ENCODE data around the gene SH3BP5. TPM values are rescaled to one million over a fixed set of nuclear protein-coding genes. Genes with fewer than 3 reads are reported as not detected.

SH3BP5 gene
- total and polyA plus RNA-seq, 4 donors = 56.3 to 113 (median 89.2) TPM

DNA sequence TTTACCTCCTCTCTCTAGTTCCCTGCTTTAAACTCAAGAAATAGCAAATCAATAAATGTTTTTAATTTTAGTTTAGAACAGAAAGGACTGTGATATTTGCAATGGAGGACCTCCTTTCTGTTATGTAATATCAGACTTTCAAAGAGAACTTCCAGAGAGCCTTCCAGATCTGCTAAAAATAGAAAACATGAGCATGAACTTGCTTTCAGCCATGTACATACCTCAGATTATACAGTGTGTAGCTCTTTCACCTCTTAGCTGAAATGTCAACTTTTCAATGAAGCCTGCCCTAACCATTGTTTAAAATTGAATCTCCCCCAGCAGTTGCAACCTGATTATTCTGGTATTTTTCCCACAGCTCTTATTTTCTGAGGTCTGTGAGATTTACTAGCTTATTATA is 113.7 kb downstream of the SH3BP5 start:
- Histone ChIP-seq H3K9me3 (ENCODE audit: control insufficient read depth, insufficient read depth, low read length) (no peaks in the 10 kb centered on the region), H3K4me3 (ENCODE audit: low read depth, low read length) (no peak overlapping the region), H3K27ac (ENCODE audit: low read depth, low read length) (no peak overlapping the region), H3K27me3 (ENCODE audit: control insufficient read depth, insufficient read depth, low read length) (no peaks in the 10 kb centered on the region), H3K36me3 (ENCODE audit: control insufficient read depth, insufficient read depth, low read length) (peaks cover 30% of the 10 kb centered on the region), H3K4me1 (ENCODE audit: control insufficient read depth, insufficient read depth, low read length) (no peaks in the 10 kb centered on the region)
- DNase-seq (ENCODE audit: low read depth in 4 of 6, low spot score in 6 of 6) = no peak

DNA sequence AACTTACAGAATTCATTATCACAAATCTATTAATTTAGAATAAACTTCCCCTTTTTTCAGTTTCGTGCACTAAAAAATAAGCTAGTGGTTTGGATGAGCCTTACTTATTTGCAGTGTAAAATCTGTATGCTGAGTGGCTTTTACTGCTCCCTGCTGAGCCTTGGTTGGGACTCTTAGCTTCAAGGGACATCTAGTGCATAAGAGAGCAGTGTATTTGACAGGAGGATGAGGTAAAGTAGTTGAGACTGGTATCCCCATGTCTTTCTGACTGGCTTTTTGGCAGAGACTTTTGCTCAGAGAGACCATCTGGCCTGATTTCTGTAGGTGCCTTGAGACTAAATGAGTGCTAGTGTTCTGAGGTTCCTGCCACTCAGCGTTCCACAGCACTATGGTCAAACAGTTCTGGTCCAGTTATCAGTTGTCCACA is 114.5 kb downstream of the SH3BP5 start:
- Histone ChIP-seq H3K9me3 (ENCODE audit: control insufficient read depth, insufficient read depth, low read length) (no peaks in the 10 kb centered on the region), H3K36me3 (ENCODE audit: control insufficient read depth, insufficient read depth, low read length) (peaks cover 30% of the 10 kb centered on the region)
- no peak for DNase-seq (ENCODE audit: low read depth in 4 of 6, low spot score in 6 of 6)

DNA sequence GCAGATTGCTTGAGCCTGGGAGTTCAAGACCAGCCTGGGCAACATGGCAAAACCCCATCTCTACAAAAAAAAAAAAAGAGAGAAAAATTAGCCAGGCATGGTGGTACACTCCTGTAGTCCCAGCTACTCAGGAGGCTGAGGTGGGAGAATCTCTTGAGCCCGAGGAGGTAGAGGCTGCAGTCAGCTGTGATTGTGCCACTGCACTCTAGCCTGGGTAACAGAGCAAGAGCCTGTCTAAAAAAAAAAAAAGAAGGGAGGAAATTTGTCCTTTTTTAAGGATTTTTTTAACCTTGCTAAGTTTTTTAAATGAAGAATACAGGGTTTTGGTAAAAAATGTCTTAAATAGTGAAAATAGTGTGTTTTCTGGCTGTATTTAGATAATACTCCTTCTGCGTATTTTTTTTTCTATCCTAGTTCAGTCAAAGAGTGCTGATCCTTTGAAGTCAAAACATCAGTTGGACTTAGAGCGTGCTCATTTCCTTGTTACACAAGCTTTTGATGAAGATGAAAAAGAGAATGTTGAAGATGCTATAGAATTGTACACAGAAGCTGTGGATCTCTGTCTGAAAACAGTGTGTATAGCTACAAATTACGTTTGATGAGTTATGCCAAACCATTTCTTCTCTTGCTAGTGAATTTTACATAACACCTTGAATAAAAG is 115.2 kb downstream of the SH3BP5 start:
- no peak overlapping the region for H3K4me3 ChIP-seq (ENCODE audit: low read depth, low read length)
- no peak overlapping the region for H3K27ac ChIP-seq (ENCODE audit: low read depth, low read length)
- H3K9me3 ChIP-seq (ENCODE audit: control insufficient read depth, insufficient read depth, low read length) = no peaks in the 10 kb centered on the region
- WGBS (ENCODE audit: insufficient coverage) = 100% methylated on average over 1 of the region's 4 CpGs
- DNase-seq (ENCODE audit: low read depth in 4 of 6, low spot score in 6 of 6) = no peak
- peaks cover 30% of the 10 kb centered on the region for H3K36me3 ChIP-seq (ENCODE audit: control insufficient read depth, insufficient read depth, low read length)
- no peaks in the 10 kb centered on the region for H3K27me3 ChIP-seq (ENCODE audit: control insufficient read depth, insufficient read depth, low read length)
- H3K4me1 ChIP-seq (ENCODE audit: control insufficient read depth, insufficient read depth, low read length) = no peaks in the 10 kb centered on the region

More for the DNA sequence above, 114.5 kb downstream of the SH3BP5 start:
- no CpG with 5 or more reads among the region's 2 CpGs for WGBS (ENCODE audit: insufficient coverage)
- no peaks in the 10 kb centered on the region for H3K27me3 ChIP-seq (ENCODE audit: control insufficient read depth, insufficient read depth, low read length)
- no peak overlapping the region for H3K27ac ChIP-seq (ENCODE audit: low read depth, low read length)
- H3K4me1 ChIP-seq (ENCODE audit: control insufficient read depth, insufficient read depth, low read length) = no peaks in the 10 kb centered on the region
- H3K4me3 ChIP-seq (ENCODE audit: low read depth, low read length) = no peak overlapping the region

DNA sequence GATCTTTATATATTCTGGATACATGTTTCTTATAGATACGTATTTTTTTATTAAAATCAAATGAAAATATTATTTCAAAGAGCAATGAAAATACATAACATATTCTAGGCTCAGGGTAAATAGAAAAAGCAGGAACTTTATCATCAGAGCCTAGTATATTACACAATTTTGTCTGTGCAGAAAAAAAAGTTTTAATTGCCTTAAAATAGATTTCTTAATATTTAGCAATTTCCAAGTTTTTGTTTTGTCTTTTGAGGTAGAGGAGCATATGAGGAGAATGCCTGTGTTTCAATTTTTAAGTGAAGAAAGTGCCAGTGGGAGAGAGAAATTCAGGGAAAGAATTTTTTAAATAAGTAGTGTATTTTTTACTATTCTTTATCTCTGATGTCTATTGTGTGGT is 115.9 kb downstream of the SH3BP5 start:
- no peak for DNase-seq (ENCODE audit: low read depth in 4 of 6, low spot score in 6 of 6)
- no CpG with 5 or more reads among the region's 1 CpG for WGBS (ENCODE audit: insufficient coverage)
- no peaks in the 10 kb centered on the region for H3K4me1 ChIP-seq (ENCODE audit: control insufficient read depth, insufficient read depth, low read length)
- H3K27ac ChIP-seq (ENCODE audit: low read depth, low read length) = no peak overlapping the region
- no peaks in the 10 kb centered on the region for H3K9me3 ChIP-seq (ENCODE audit: control insufficient read depth, insufficient read depth, low read length)
- H3K4me3 ChIP-seq (ENCODE audit: low read depth, low read length) = no peak overlapping the region
- H3K27me3 ChIP-seq (ENCODE audit: control insufficient read depth, insufficient read depth, low read length) = no peaks in the 10 kb centered on the region
- peaks cover 23% of the 10 kb centered on the region for H3K36me3 ChIP-seq (ENCODE audit: control insufficient read depth, insufficient read depth, low read length)

DNA sequence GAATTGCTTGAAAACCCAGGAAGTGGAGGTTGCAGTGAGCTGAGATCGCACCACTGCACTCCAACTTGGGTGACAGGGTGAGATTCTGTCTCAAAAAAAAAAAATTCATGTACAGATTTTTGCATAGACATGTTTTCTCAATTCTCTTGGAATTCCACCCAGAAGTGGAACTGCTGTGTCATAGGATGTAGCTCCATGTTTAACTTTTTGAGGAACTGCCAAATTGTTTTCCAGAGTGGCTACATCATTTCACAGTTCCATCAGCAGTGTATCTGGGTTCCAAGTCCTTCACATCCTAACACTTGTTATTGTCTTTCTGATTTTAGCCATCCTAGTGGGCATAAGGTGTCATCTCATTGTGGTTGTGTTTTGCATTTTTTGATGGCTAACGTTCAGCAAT is 116.4 kb downstream of the SH3BP5 start:
- H3K27me3 ChIP-seq (ENCODE audit: control insufficient read depth, insufficient read depth, low read length) = no peaks in the 10 kb centered on the region
- peaks cover 19% of the 10 kb centered on the region for H3K36me3 ChIP-seq (ENCODE audit: control insufficient read depth, insufficient read depth, low read length)

DNA sequence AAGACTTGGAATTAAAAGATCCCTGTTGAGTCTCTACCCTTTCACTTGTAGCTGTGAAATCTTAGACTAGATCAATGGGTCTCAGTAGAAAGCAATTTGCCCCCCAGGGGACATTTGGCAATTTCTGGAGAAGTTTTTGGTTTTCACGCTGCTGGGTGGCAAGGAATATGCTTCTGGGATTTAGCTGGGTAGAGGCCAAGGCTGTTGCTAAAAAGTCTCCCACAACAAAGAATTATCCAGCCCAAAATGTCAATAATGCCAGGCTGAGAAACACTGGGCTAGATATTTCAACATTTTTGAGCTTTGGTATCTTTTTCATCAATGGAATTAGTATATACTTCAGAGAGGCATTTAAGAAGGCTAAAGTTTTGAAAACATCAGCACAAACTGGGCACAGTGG is 117.6 kb downstream of the SH3BP5 start:
- no peaks in the 10 kb centered on the region for H3K4me1 ChIP-seq (ENCODE audit: control insufficient read depth, insufficient read depth, low read length)
- no CpG with 5 or more reads among the region's 1 CpG for WGBS (ENCODE audit: insufficient coverage)
- no peaks in the 10 kb centered on the region for H3K9me3 ChIP-seq (ENCODE audit: control insufficient read depth, insufficient read depth, low read length)
- H3K27ac ChIP-seq (ENCODE audit: low read depth, low read length) = no peak overlapping the region
- no peak for DNase-seq (ENCODE audit: low read depth in 4 of 6, low spot score in 6 of 6)
- peaks cover 16% of the 10 kb centered on the region for H3K36me3 ChIP-seq (ENCODE audit: control insufficient read depth, insufficient read depth, low read length)
- no peak overlapping the region for H3K4me3 ChIP-seq (ENCODE audit: low read depth, low read length)
- H3K27me3 ChIP-seq (ENCODE audit: control insufficient read depth, insufficient read depth, low read length) = no peaks in the 10 kb centered on the region

More for the DNA sequence above, 116.4 kb downstream of the SH3BP5 start:
- no peak overlapping the region for H3K27ac ChIP-seq (ENCODE audit: low read depth, low read length)
- no CpG with 5 or more reads among the region's 2 CpGs for WGBS (ENCODE audit: insufficient coverage)
- no peaks in the 10 kb centered on the region for H3K9me3 ChIP-seq (ENCODE audit: control insufficient read depth, insufficient read depth, low read length)
- no peak for DNase-seq (ENCODE audit: low read depth in 4 of 6, low spot score in 6 of 6)
- no peaks in the 10 kb centered on the region for H3K4me1 ChIP-seq (ENCODE audit: control insufficient read depth, insufficient read depth, low read length)
- no peak overlapping the region for H3K4me3 ChIP-seq (ENCODE audit: low read depth, low read length)

DNA sequence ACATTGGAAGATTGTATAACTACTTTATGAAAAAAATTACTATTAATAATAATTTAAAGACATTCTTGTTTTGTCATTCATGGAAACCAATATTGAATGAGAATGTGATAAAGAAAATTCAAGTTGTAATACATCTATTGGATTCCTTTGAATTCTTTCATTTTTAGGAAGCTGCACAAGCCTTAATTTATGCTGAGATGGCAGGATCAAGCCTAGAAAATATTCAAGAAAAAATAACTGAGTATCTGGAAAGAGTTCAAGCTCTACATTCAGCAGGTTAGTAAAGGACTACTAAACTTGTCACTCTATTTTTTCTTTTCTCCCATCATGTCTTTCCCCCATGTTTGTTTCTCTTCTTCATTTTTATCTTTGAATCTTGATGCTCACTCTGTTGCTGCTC is 120.4 kb downstream of the SH3BP5 start:
- H3K36me3 ChIP-seq (ENCODE audit: control insufficient read depth, insufficient read depth, low read length) = peaks cover 14% of the 10 kb centered on the region
- H3K4me1 ChIP-seq (ENCODE audit: control insufficient read depth, insufficient read depth, low read length) = peaks cover 4% of the 10 kb centered on the region
- H3K27me3 ChIP-seq (ENCODE audit: control insufficient read depth, insufficient read depth, low read length) = no peaks in the 10 kb centered on the region
- DNase-seq (ENCODE audit: low read depth in 4 of 6, low spot score in 6 of 6) = no peak
- no peak overlapping the region for H3K27ac ChIP-seq (ENCODE audit: low read depth, low read length)
- no peak overlapping the region for H3K4me3 ChIP-seq (ENCODE audit: low read depth, low read length)
- H3K9me3 ChIP-seq (ENCODE audit: control insufficient read depth, insufficient read depth, low read length) = no peaks in the 10 kb centered on the region

DNA sequence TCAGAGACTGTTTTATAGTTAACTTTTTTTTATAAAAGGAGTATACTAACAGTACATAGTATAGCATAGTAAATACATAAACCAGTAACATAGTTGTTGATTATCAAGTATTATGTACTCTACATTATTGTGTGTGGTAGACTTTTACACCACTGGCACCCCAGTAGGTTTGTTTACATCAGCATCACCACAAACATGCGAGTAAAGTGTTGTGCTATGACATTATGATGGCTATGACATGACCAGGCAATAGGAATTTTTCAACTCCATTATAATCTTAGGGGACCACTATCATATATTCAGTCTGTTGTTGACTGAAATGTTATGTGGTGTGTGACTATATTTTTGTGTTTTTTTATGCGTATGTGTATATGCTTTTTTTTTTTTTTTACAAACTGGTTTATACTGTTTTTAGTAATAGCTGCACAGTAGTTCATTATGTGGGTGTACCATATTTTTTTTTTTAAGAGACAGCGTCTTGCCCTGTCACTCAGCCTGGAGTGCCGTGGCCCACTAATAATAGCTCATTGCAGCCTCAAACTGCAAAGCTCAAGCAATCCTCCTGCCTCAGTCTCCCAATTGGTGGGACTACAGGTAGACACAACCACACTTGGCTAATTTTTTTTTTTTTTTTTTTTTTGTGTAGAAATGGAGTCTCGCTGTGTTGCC is 124.4 kb downstream of the SH3BP5 start:
- no peaks in the 10 kb centered on the region for H3K27me3 ChIP-seq (ENCODE audit: control insufficient read depth, insufficient read depth, low read length)
- peak overlapping the region; percentile 93 for H3K4me3 ChIP-seq (ENCODE audit: low read depth, low read length)
- WGBS (ENCODE audit: insufficient coverage) = no CpG with 5 or more reads among the region's 5 CpGs
- no peaks in the 10 kb centered on the region for H3K9me3 ChIP-seq (ENCODE audit: control insufficient read depth, insufficient read depth, low read length)
- H3K27ac ChIP-seq (ENCODE audit: low read depth, low read length) = no peak overlapping the region
- no peak for DNase-seq (ENCODE audit: low read depth in 4 of 6, low spot score in 6 of 6)
- H3K36me3 ChIP-seq (ENCODE audit: control insufficient read depth, insufficient read depth, low read length) = no peaks in the 10 kb centered on the region
- peaks cover 4% of the 10 kb centered on the region for H3K4me1 ChIP-seq (ENCODE audit: control insufficient read depth, insufficient read depth, low read length)

DNA sequence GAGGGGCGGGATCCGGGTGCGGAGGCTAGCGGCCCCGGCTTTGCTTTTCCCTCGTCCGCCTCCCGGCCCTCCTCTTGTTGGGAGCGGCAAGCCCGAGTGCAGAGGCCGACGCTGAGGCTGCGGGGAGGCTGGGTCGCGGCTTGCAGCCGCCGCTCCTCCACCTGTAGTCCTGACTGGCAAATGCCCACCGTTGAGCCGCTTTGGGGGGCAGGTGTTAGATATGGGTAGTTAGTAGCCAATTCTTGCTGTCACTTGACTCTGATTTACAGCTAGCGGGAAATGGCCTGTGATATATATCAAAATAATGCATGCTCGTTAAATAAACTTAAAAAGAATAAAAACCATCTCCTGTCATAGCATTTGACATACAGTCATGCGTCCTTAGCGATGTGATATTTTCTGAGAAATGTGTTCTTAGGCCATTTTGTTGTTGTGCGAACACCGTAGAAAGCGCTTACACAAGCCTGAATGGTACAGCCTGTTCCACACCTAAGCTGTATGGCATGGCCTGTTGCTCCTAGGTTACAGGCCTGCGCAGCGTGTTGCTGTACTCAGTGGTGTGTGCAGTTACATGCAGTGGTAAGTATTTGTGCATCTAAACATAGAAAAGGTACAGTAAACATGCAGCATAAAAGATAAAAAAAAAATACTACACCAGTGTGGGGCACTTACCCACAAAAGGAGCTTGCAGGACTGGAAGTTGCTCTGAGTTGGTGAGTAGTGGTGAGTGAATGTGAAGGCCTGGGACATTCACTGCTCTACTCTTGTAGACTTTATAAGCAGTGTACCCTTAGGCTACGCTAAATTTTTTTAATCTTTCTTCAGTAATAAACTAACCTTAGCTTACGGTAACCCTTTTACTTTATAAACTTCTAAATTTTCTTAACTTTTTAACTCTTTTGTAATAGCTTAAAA is 125.5 kb downstream of the SH3BP5 start:
- DNase-seq (ENCODE audit: low read depth in 4 of 6, low spot score in 6 of 6) = peak in 5 of 6 donors; percentile 15 to 47 (median 28)
- Histone ChIP-seq H3K36me3 (ENCODE audit: control insufficient read depth, insufficient read depth, low read length) (no peaks in the 10 kb centered on the region), H3K27ac (ENCODE audit: low read depth, low read length) (peak overlapping the region; percentile 80), H3K27me3 (ENCODE audit: control insufficient read depth, insufficient read depth, low read length) (no peaks in the 10 kb centered on the region), H3K4me3 (ENCODE audit: low read depth, low read length) (peak overlapping the region; percentile 93), H3K4me1 (ENCODE audit: control insufficient read depth, insufficient read depth, low read length) (peaks cover 4% of the 10 kb centered on the region), H3K9me3 (ENCODE audit: control insufficient read depth, insufficient read depth, low read length) (no peaks in the 10 kb centered on the region)
- 0% methylated on average over 16 of the region's 30 CpGs for WGBS (ENCODE audit: insufficient coverage)
